Panc1 (cell line): ENCODE measurements around the gene IBTK. TPM values are rescaled to one million over a fixed set of nuclear protein-coding genes. Genes with fewer than 3 reads are reported as not detected.
"Not testable (repeated sequence)": the region's sequence is repeated elsewhere in the genome, so short reads cannot be mapped to it uniquely, and the experiment has no call there.

ENCODE experiments used
- ATAC-seq: fragments of 200-7000 bp; cut with Tn5 transposase; 2 replicates; pipeline ENCODE4 v1.9.1; 2020; ENCODE audit warnings: mild to moderate bottlenecking, moderate library complexity
- BruUV-seq: library from RNA; stranded (reverse); fragments of 400-500 nt; replicated peaks from 2 replicates; lab custom pipeline; 2021; lab: Mats Ljungman, UMichigan
- CTCF ChIA-PET: fragments of 300-600 bp; sonication (Branson Sonifier 250); formaldehyde crosslinking; loops from one replicate; lab custom pipeline; 2022; ENCODE audit warnings: antibody characterized with exemption; lab: Charles Lee
- POLR2A ChIA-PET: fragments of 300-600 bp; sonication (Branson Sonifier 250); formaldehyde crosslinking; loops from one replicate; lab custom pipeline; 2022; ENCODE audit warnings: antibody characterized with exemption; lab: Charles Lee
- DNase-seq: peaks from one replicate; pipeline ENCODE4 v3.0.0-alpha.2; 2010; ENCODE audit warnings: low read depth, low spot score
- H3K27ac ChIP-seq: 2 replicates; pipeline ENCODE4 v1.5.1; 2011; ENCODE audit warnings: mild to moderate bottlenecking, low read length, inconsistent platforms
- H3K27me3 ChIP-seq: fragments of 200-500 bp; sonication (Bioruptor generic); 2 replicates; pipeline ENCODE4 v1.6.0; 2014; ENCODE audit warnings: low read length, inconsistent platforms; ENCODE audit not compliant: control insufficient read depth, insufficient read depth
- H3K36me3 ChIP-seq: fragments of 200-500 bp; sonication (Bioruptor generic); 2 replicates; pipeline ENCODE4 v1.5.1; 2014; ENCODE audit warnings: inconsistent platforms, mild to moderate bottlenecking, low read length, moderate library complexity; ENCODE audit not compliant: control insufficient read depth, insufficient read depth
- H3K4me1 ChIP-seq: 2 replicates; pipeline ENCODE4 v1.5.1; 2011; ENCODE audit warnings: inconsistent platforms, mild to moderate bottlenecking, low read length, moderate library complexity; ENCODE audit not compliant: control insufficient read depth, insufficient read depth
- H3K4me3 ChIP-seq, 2 experiments: 2 replicates each; pipeline ENCODE4 v1.5.1; 2011 to 2012; ENCODE audit warnings: low read depth in 2 of 2, low read length in 2 of 2, mild to moderate bottlenecking in 2 of 2, inconsistent platforms in 1 of 2, moderate library complexity in 1 of 2
- H3K9me3 ChIP-seq: fragments of 200-500 bp; sonication (Bioruptor generic); 2 replicates; pipeline ENCODE4 v1.5.1; 2014; ENCODE audit warnings: low read depth, mild to moderate bottlenecking, inconsistent platforms, low read length, moderate library complexity; ENCODE audit not compliant: control insufficient read depth, insufficient read depth
- CTCF ChIP-seq: fragments of 450-650 bp; IDR thresholded peaks from 2 replicates; pipeline ENCODE4 v1.5.1; 2017; ENCODE audit warnings: mild to moderate bottlenecking
- POLR2AphosphoS5 ChIP-seq: IDR thresholded peaks from 2 replicates; pipeline ENCODE4 v1.6.1; 2012; ENCODE audit warnings: mild to moderate bottlenecking, low read depth, low read length, moderate library complexity
- REST ChIP-seq, 2 experiments: IDR thresholded peaks; 2 replicates each; pipeline ENCODE4 v1.6.1; 2011 to 2012; ENCODE audit warnings: low read depth in 2 of 2, control low read depth in 1 of 2, low read length in 1 of 2, mild to moderate bottlenecking in 1 of 2, moderate library complexity in 1 of 2; ENCODE audit not compliant: insufficient read depth in 1 of 2
- SIN3A ChIP-seq: IDR thresholded peaks from 2 replicates; pipeline ENCODE4 v1.6.1; 2012; ENCODE audit warnings: low read depth, mild to moderate bottlenecking, low read length, moderate library complexity, borderline replicate concordance; ENCODE audit not compliant: insufficient read depth
- TCF7L2 ChIP-seq: IDR thresholded peaks from 2 replicates; pipeline ENCODE4 v1.6.1; 2011; ENCODE audit warnings: mild to moderate bottlenecking, low read depth, low read length, inconsistent platforms
- in situ Hi-C: cut with HindIII; loops from 2 replicates; pipeline ENCODE4 v1.10.0; 2016; ENCODE audit warnings: low sequenced_read_pairs, low pct_unique_long_range_greater_than_20kb
- intact Hi-C: fragments of 100-400 bp; cut with micrococcal nuclease; formaldehyde crosslinking; loops from one replicate; pipeline ENCODE4 v1.10.0; 2022; ENCODE audit not compliant: unreplicated experiment
- total RNA-seq: library from RNA; stranded (reverse); gene quantifications from one replicate; pipeline ENCODE4 v1.2.1, GENCODE V29; 2021; ENCODE audit not compliant: unreplicated experiment

Gene IBTK
- total RNA-seq, 1 experiment from 2014 or later, result 73.2 TPM

DNA sequence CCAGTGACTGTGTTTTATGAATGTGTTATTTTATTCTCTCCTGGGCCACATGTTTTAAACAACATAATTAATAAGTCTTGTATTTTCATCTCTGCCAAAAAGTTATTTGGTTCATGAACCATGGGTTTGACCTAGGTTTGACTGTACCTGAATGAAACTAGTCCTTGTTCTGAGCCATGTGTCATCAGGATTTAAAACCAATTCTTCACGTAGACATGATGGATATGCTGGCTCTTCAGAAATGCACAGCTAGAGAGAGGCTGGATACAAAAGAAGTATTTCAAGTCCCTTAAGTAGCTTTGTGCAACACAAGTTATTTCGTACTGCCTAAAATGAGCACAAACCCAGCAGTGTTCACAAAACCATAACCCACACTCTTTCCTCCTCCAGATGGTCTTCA, 116.1 kb downstream of the IBTK start:
- Histone ChIP-seq H3K9me3 (no peaks in the 10 kb centered on the region), H3K27ac (no peak overlapping the region), H3K4me1 (no peaks in the 10 kb centered on the region), H3K27me3 (no peaks in the 10 kb centered on the region), H3K36me3 (no peaks in the 10 kb centered on the region), H3K4me3 (no peak overlapping the region)
- ATAC-seq, result no peak
- no TSS peak for BruUV-seq
- ChIA-PET POLR2A (no interaction called here), CTCF (no interaction called here)
- TF ChIP-seq TCF7L2, result no peak
- no peak for TF ChIP-seq CTCF
- no peak for TF ChIP-seq SIN3A
- no peak for TF ChIP-seq REST (IDR thresholded peaks at IDR 0.05; ENCODE audit: insufficient read depth in 1 of 2, low read depth in 2 of 2, low read length in 1 of 2)
- no peak for DNase-seq
- in situ Hi-C loops, result no loop called here
- intact Hi-C loops, result no loop called here

GRCh38 chr6:82129797-82130196, 117.7 kb downstream of the IBTK start:
- CTCF ChIA-PET, result no interaction called here
- H3K36me3 ChIP-seq, result no peaks in the 10 kb centered on the region
- POLR2A ChIA-PET, result no interaction called here
- intact Hi-C loops (no loop called here), in situ Hi-C loops (no loop called here)
- DNase-seq (no peak), ATAC-seq (no peak)
- H3K27me3 ChIP-seq, result no peaks in the 10 kb centered on the region
- H3K9me3 ChIP-seq, result no peaks in the 10 kb centered on the region
- no peak for TF ChIP-seq CTCF
- no peak for TF ChIP-seq SIN3A
- no peak for TF ChIP-seq TCF7L2
- TF ChIP-seq POLR2AphosphoS5, result no peak
- no peak for TF ChIP-seq REST (IDR thresholded peaks at IDR 0.05; ENCODE audit: insufficient read depth in 1 of 2, low read depth in 2 of 2, low read length in 1 of 2)
- no TSS peak for BruUV-seq
- no peak overlapping the region for H3K27ac ChIP-seq
- no peaks in the 10 kb centered on the region for H3K4me1 ChIP-seq
- H3K4me3 ChIP-seq, result no peak overlapping the region

- ATAC-seq, BruUV-seq, H3K4me1 ChIP-seq, H3K27ac ChIP-seq, H3K9me3 ChIP-seq, H3K36me3 ChIP-seq, intact Hi-C loops, H3K27me3 ChIP-seq, H3K4me3 ChIP-seq, POLR2A ChIA-PET, in situ Hi-C loops, DNase-seq, CTCF ChIA-PET: not testable (repeated sequence)
Observed at GRCh38 chr6:82128973-82129372, 118.6 kb downstream of the IBTK start.
